Measurements from ENCODE around the gene VAMP5.
"Not testable (repeated sequence)": the region's sequence is repeated elsewhere in the genome, so short reads cannot be mapped to it uniquely, and the experiment has no call there.

The VAMP5 gene

GRCh38 chr2:85558160-85558559, 26.1 kb upstream of the VAMP5 start:
- Histone ChIP-seq H3K36me3 (no peaks in the 10 kb centered on the region; the same call in 1 of the 2 replicates), H3K9me3 (no peaks in the 10 kb centered on the region), H3K27me3 (no peaks in the 10 kb centered on the region), H3K4me1 (no peaks in the 10 kb centered on the region), H3K4me3 (ENCODE audit: low read depth, low read length) (no peak overlapping the region)
- no peak for DNase-seq
- no peak for TF ChIP-seq CTCF (IDR thresholded peaks at IDR 0.05; ENCODE audit: low read depth, low read length)

GRCh38 chr2:85560403-85560726, 23.9 kb upstream of the VAMP5 start:
- peak overlapping the region; percentile 75 for H3K4me3 ChIP-seq (ENCODE audit: low read depth, low read length)
- DNase-seq, result not testable (repeated sequence)

GRCh38 chr2:85560812-85561279, 23.4 kb upstream of the VAMP5 start:
- no peaks in the 10 kb centered on the region for H3K27me3 ChIP-seq
- TF ChIP-seq CTCF (IDR thresholded peaks at IDR 0.05; ENCODE audit: low read depth, low read length), result no peak
- H3K4me1 ChIP-seq, result no peaks in the 10 kb centered on the region
- peak overlapping the region; percentile 75 for H3K4me3 ChIP-seq (ENCODE audit: low read depth, low read length)
- H3K9me3 ChIP-seq, result no peaks in the 10 kb centered on the region
- DNase-seq, result no peak
- no peaks in the 10 kb centered on the region for H3K36me3 ChIP-seq

More at GRCh38 chr2:85560403-85560726, 23.9 kb upstream of the VAMP5 start:
- H3K27me3 ChIP-seq, H3K36me3 ChIP-seq, H3K4me1 ChIP-seq, H3K9me3 ChIP-seq: not testable (repeated sequence)

- TF ChIP-seq CTCF (IDR thresholded peaks at IDR 0.05; ENCODE audit: low read depth, low read length), result no peak
- Histone ChIP-seq H3K4me1 (no peaks in the 10 kb centered on the region), H3K27me3 (no peaks in the 10 kb centered on the region), H3K9me3 (no peaks in the 10 kb centered on the region), H3K36me3 (no peaks in the 10 kb centered on the region), H3K4me3 (ENCODE audit: low read depth, low read length) (peak within 1 kb of the TSS; percentile 75)
- DNase-seq, result peak; percentile 91
Observed at GRCh38 chr2:85561280-85562212, 22.7 kb upstream of the VAMP5 start, which contains the start of gene GGCX. Gene GGCX (minus strand): TSS chr2:85561493. CDS start chr2:85561428, 65 bp downstream.

- no peaks in the 10 kb centered on the region for H3K36me3 ChIP-seq
- H3K4me1 ChIP-seq, result no peaks in the 10 kb centered on the region
- no peaks in the 10 kb centered on the region for H3K27me3 ChIP-seq
- no peaks in the 10 kb centered on the region for H3K9me3 ChIP-seq
- no peak for DNase-seq
- no peak for TF ChIP-seq CTCF (IDR thresholded peaks at IDR 0.05; ENCODE audit: low read depth, low read length)
- no peak overlapping the region for H3K4me3 ChIP-seq (ENCODE audit: low read depth, low read length)
Observed at GRCh38 chr2:85564144-85564563, 20.1 kb upstream of the VAMP5 start.

- Histone ChIP-seq H3K36me3 (no peaks in the 10 kb centered on the region), H3K4me1 (no peaks in the 10 kb centered on the region), H3K27me3 (peaks cover 5% of the 10 kb centered on the region; the same call in 1 of the 2 replicates), H3K9me3 (no peaks in the 10 kb centered on the region), H3K4me3 (ENCODE audit: low read depth, low read length) (no peak overlapping the region)
- DNase-seq, result no peak
- no peak for TF ChIP-seq CTCF (IDR thresholded peaks at IDR 0.05; ENCODE audit: low read depth, low read length)
Observed at GRCh38 chr2:85566265-85566664, 18.0 kb upstream of the VAMP5 start.

All from BE2C (cell line).